Measurements from ENCODE around the gene PLEK. TPM values are rescaled to one million over a fixed set of nuclear protein-coding genes. Genes with fewer than 3 reads are reported as not detected.

The PLEK gene
- total RNA-seq, 1 experiment from 2014 or later: not detected

GRCh38 chr2:68340226-68341061 lies 24.6 kb upstream of the PLEK start:
- peaks cover 18% of the 10 kb centered on the region; the same call in 1 of the 2 replicates for H3K9me3 ChIP-seq (ENCODE audit: insufficient read depth, low read depth)
- H3K79me2 ChIP-seq (ENCODE audit: low read depth): no peaks in the 10 kb centered on the region
- H3K4me2 ChIP-seq: no peak overlapping the region
- no TSS peak for BruUV-seq (replicated peaks)
- H3K36me3 ChIP-seq (ENCODE audit: low read depth): no peaks in the 10 kb centered on the region
- H4K20me1 ChIP-seq (ENCODE audit: insufficient read depth): no peaks in the 10 kb centered on the region
- H2AFZ ChIP-seq: no peak overlapping the region
- H3K4me1 ChIP-seq (replicated peaks; ENCODE audit: insufficient read depth): peaks cover 24% of the 10 kb centered on the region
- intact Hi-C loops (cut with micrococcal nuclease; ENCODE audit: unreplicated experiment): no loop called here
- no peak for DNase-seq
- ChIA-PET CTCF (no interaction called here), POLR2A (ENCODE audit: unreplicated experiment) (no interaction called here)
- peaks cover 3% of the 10 kb centered on the region; the same call in 1 of the 2 replicates for H3K27me3 ChIP-seq (ENCODE audit: insufficient read depth, low read depth)
- H3F3A ChIP-seq (ENCODE audit: insufficient read depth, low read depth): peaks cover 7% of the 10 kb centered on the region; the same call in 1 of the 2 replicates
- no peak overlapping the region for H3K4me3 ChIP-seq
- TF ChIP-seq EZH2 (IDR thresholded peaks at IDR 0.05; ENCODE audit: low read depth): no peak
- no peak for TF ChIP-seq CTCF (conservative IDR thresholded peaks at IDR 0.05)
- 0 out of 2 replicates have a peak, but pooled peaks cover 4% of the 10 kb centered on the region for H3K9me2 ChIP-seq (ENCODE audit: insufficient read depth)
- H3K27ac ChIP-seq: no peak overlapping the region

GRCh38 chr2:68341062-68341329 lies 24.1 kb upstream of the PLEK start:
- Histone ChIP-seq H3K79me2 (ENCODE audit: low read depth) (no peaks in the 10 kb centered on the region), H3K36me3 (ENCODE audit: low read depth) (no peaks in the 10 kb centered on the region), H3K9me3 (ENCODE audit: insufficient read depth, low read depth) (peaks cover 18% of the 10 kb centered on the region; the same call in 1 of the 2 replicates), H3K4me2 (no peak overlapping the region), H3K27me3 (ENCODE audit: insufficient read depth, low read depth) (peaks cover 5% of the 10 kb centered on the region; the same call in 1 of the 2 replicates), H3K4me1 (replicated peaks; ENCODE audit: insufficient read depth) (peaks cover 18% of the 10 kb centered on the region), H3K4me3 (no peak overlapping the region), H2AFZ (no peak overlapping the region), H3K9me2 (ENCODE audit: insufficient read depth) (0 out of 2 replicates have a peak, but pooled peaks cover 4% of the 10 kb centered on the region), H4K20me1 (ENCODE audit: insufficient read depth) (no peaks in the 10 kb centered on the region), H3K27ac (no peak overlapping the region), H3F3A (ENCODE audit: insufficient read depth, low read depth) (peaks cover 2% of the 10 kb centered on the region; the same call in 1 of the 2 replicates)
- DNase-seq: no peak
- CTCF ChIA-PET: no interaction called here
- BruUV-seq (replicated peaks): no TSS peak
- TF ChIP-seq CTCF (conservative IDR thresholded peaks at IDR 0.05) (no peak), EZH2 (IDR thresholded peaks at IDR 0.05; ENCODE audit: low read depth) (no peak)
- intact Hi-C loops (cut with micrococcal nuclease; ENCODE audit: unreplicated experiment): no loop called here
- POLR2A ChIA-PET (ENCODE audit: unreplicated experiment): no interaction called here

- Histone ChIP-seq H3K4me2 (no peak overlapping the region), H3K4me3 (no peak overlapping the region), H3F3A (ENCODE audit: insufficient read depth, low read depth) (no peaks in the 10 kb centered on the region), H4K20me1 (ENCODE audit: insufficient read depth) (no peaks in the 10 kb centered on the region), H3K9me2 (ENCODE audit: insufficient read depth) (0 out of 2 replicates have a peak, but pooled peaks cover 4% of the 10 kb centered on the region), H2AFZ (no peak overlapping the region), H3K27me3 (ENCODE audit: insufficient read depth, low read depth) (peaks cover 8% of the 10 kb centered on the region; the same call in 1 of the 2 replicates), H3K9me3 (ENCODE audit: insufficient read depth, low read depth) (peaks cover 18% of the 10 kb centered on the region; the same call in 1 of the 2 replicates), H3K4me1 (replicated peaks; ENCODE audit: insufficient read depth) (peaks cover 15% of the 10 kb centered on the region), H3K79me2 (ENCODE audit: low read depth) (no peaks in the 10 kb centered on the region), H3K27ac (no peak overlapping the region), H3K36me3 (ENCODE audit: low read depth) (no peaks in the 10 kb centered on the region)
- no peak for TF ChIP-seq EZH2 (IDR thresholded peaks at IDR 0.05; ENCODE audit: low read depth)
- TF ChIP-seq CTCF (conservative IDR thresholded peaks at IDR 0.05): no peak
- intact Hi-C loops (cut with micrococcal nuclease; ENCODE audit: unreplicated experiment): no loop called here
- ChIA-PET CTCF (no interaction called here), POLR2A (ENCODE audit: unreplicated experiment) (no interaction called here)
- DNase-seq: no peak
- BruUV-seq (replicated peaks): no TSS peak
Observed at GRCh38 chr2:68341583-68341982, 23.5 kb upstream of the PLEK start.
